Fibroblast of pulmonary artery (primary cell): ENCODE measurements around the gene CORO6.
A peak's percentile ranks its signal among the peaks of the same experiment; 100 is the strongest.

Source experiments
- DNase-seq: peaks from one replicate; pipeline ENCODE4 v3.0.0-alpha.2; 2010; ENCODE audit warnings: low read depth
- H3K4me3 ChIP-seq: replicated peaks from 2 replicates; pipeline ENCODE4 v1.5.1; 2011; ENCODE audit warnings: low read depth, mild to moderate bottlenecking, control low read depth, low read length, moderate library complexity
- CTCF ChIP-seq: IDR thresholded peaks from 2 replicates; pipeline ENCODE4 v1.5.1; 2011; ENCODE audit warnings: mild to moderate bottlenecking, control low read depth, low read length, inconsistent platforms; ENCODE audit errors: missing control alignments

CORO6 gene

GRCh38 chr17:29569245-29569950, 53.3 kb downstream of the CORO6 start:
- H3K4me3 ChIP-seq = peak overlapping the region; percentile 70
- DNase-seq = no peak
- TF ChIP-seq CTCF = no peak

- DNase-seq = peak; percentile 78
- TF ChIP-seq CTCF = no peak
- peak within 1 kb of the TSS; percentile 70 for H3K4me3 ChIP-seq
These were observed 54.1 kb downstream of the CORO6 start, which contains the start of gene TP53I13 for GRCh38 chr17:29568331-29569244. Gene TP53I13, plus strand, starts transcription at chr17:29568701. Its CDS starts 58 bp downstream, at chr17:29568759.

GRCh38 chr17:29567554-29568330, 55.0 kb downstream of the CORO6 start:
- DNase-seq = no peak
- H3K4me3 ChIP-seq = peak overlapping the region; percentile 70
- TF ChIP-seq CTCF = peak; percentile 19

GRCh38 chr17:29567304-29567553, 55.5 kb downstream of the CORO6 start:
- TF ChIP-seq CTCF = no peak
- DNase-seq = no peak
- H3K4me3 ChIP-seq = peak overlapping the region; percentile 70

- H3K4me3 ChIP-seq = peak within 1 kb of the TSS; percentile 70
- TF ChIP-seq CTCF = no peak
- peak; percentile 63 for DNase-seq
These were observed 56.0 kb downstream of the CORO6 start, which contains the start of gene ABHD15 for GRCh38 chr17:29566473-29567303. Gene ABHD15, minus strand, starts transcription at chr17:29567037. Its CDS starts 71 bp downstream, at chr17:29566966.
